SU-DHL-6 (cell line): ENCODE results near the gene TMEM131.

Source experiments
- H2AFZ ChIP-seq: fragments of 200-600 bp; sonication (generic); 2 replicates; pipeline ENCODE4 v1.6.1; 2014; ENCODE audit warnings: low read depth, mild to moderate bottlenecking, moderate library complexity, mixed read lengths, antibody characterized with exemption, low read length; ENCODE audit not compliant: severe bottlenecking
- H3F3A ChIP-seq: fragments of 200-600 bp; shearing (Covaris generic); 2 replicates; pipeline ENCODE4 v1.6.0; 2016; ENCODE audit warnings: antibody characterized with exemption, mild to moderate bottlenecking; ENCODE audit not compliant: insufficient read depth
- H3K27ac ChIP-seq: fragments of 200-600 bp; sonication (generic); 2 replicates; pipeline ENCODE4 v1.5.1; 2016; ENCODE audit warnings: low read depth, mild to moderate bottlenecking, low read length, moderate library complexity, mixed read lengths
- H3K27me3 ChIP-seq: fragments of 200-600 bp; sonication (generic), shearing (Covaris generic); 2 replicates; pipeline ENCODE4 v1.6.0; 2014; ENCODE audit warnings: mild to moderate bottlenecking, low read length
- H3K36me3 ChIP-seq: fragments of 200-600 bp; sonication (generic); 2 replicates; pipeline ENCODE4 v1.6.1; 2014; ENCODE audit warnings: mild to moderate bottlenecking, low read length, mixed read lengths
- H3K4me2 ChIP-seq: fragments of 300-600, 200-600 bp; shearing (Covaris generic), sonication (generic); 2 replicates; pipeline ENCODE4 v1.6.0; 2014; ENCODE audit warnings: low read length, low read depth, mild to moderate bottlenecking; ENCODE audit not compliant: poor library complexity, severe bottlenecking
- H3K4me3 ChIP-seq: fragments of 200-600 bp; sonication (generic); 2 replicates; pipeline ENCODE4 v1.5.1; 2014; ENCODE audit warnings: antibody characterized with exemption, low read length, mild to moderate bottlenecking, mixed read lengths; ENCODE audit not compliant: insufficient read depth, poor library complexity, severe bottlenecking
- H3K79me2 ChIP-seq: fragments of 200-600 bp; sonication (generic); 2 replicates; pipeline ENCODE4 v1.6.1; 2014; ENCODE audit warnings: mild to moderate bottlenecking, low read length, moderate library complexity; ENCODE audit not compliant: insufficient read depth
- H3K9ac ChIP-seq: fragments of 200-600 bp; sonication (generic); 2 replicates; pipeline ENCODE4 v1.7.0; 2014; ENCODE audit warnings: mild to moderate bottlenecking, low read length
- H3K9me2 ChIP-seq: fragments of 200-600 bp; sonication (generic); replicated peaks from 2 replicates; pipeline ENCODE4 v1.6.1; 2014; ENCODE audit warnings: low read length; ENCODE audit not compliant: insufficient read depth
- H3K9me3 ChIP-seq: fragments of 200-600 bp; sonication (generic); 2 replicates; pipeline ENCODE4 v1.6.1; 2014; ENCODE audit warnings: low read length, mixed read lengths; ENCODE audit not compliant: insufficient read depth
- H4K20me1 ChIP-seq: fragments of 200-600 bp; sonication (generic); 2 replicates; pipeline ENCODE4 v1.6.1; 2014; ENCODE audit warnings: low read depth, mild to moderate bottlenecking, antibody characterized with exemption, low read length, moderate library complexity, mixed read lengths
- EZH2phosphoT487 ChIP-seq: fragments of 200-600 bp; sonication (generic), shearing (Covaris generic); conservative IDR thresholded peaks from 2 replicates; pipeline ENCODE4 v1.6.1; 2018; ENCODE audit warnings: mild to moderate bottlenecking, antibody characterized with exemption, low read length, moderate library complexity, mixed read lengths
- TF ChIP-seq, protein P1 (sequence below): fragments of 200-600 bp; sonication (generic); IDR thresholded peaks from one replicate; pipeline ENCODE4 v1.5.1; 2017; ENCODE audit warnings: antibody characterized with exemption, mild to moderate bottlenecking, low read length, moderate library complexity; ENCODE audit not compliant: insufficient read depth, poor library complexity, severe bottlenecking

The TMEM131 gene

DNA sequence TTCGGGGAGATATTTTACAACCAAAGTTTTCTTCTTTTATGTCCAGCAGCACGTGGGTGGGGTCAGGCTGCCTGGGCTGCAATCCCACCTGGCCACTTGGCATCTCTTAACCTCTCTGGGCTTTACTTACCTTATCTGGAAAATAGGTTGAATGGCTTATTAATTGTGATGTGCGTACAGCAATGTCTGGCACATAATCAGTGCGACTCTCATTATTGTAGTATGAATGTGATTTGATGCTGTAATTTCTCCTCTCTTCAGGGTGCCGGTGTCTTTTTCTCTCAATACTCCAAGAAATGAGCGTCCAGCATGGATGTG, 284.4 kb downstream of the TMEM131 start:
- no peaks in the 10 kb centered on the region for H3K36me3 ChIP-seq
- H3K4me3 ChIP-seq: no peak overlapping the region
- no peaks in the 10 kb centered on the region for H4K20me1 ChIP-seq
- H3K27me3 ChIP-seq: no peaks in the 10 kb centered on the region
- H2AFZ ChIP-seq: no peak overlapping the region
- no peak overlapping the region for H3K27ac ChIP-seq
- H3K4me2 ChIP-seq: no peak overlapping the region
- H3K79me2 ChIP-seq: no peaks in the 10 kb centered on the region
- TF ChIP-seq, protein P1, sequence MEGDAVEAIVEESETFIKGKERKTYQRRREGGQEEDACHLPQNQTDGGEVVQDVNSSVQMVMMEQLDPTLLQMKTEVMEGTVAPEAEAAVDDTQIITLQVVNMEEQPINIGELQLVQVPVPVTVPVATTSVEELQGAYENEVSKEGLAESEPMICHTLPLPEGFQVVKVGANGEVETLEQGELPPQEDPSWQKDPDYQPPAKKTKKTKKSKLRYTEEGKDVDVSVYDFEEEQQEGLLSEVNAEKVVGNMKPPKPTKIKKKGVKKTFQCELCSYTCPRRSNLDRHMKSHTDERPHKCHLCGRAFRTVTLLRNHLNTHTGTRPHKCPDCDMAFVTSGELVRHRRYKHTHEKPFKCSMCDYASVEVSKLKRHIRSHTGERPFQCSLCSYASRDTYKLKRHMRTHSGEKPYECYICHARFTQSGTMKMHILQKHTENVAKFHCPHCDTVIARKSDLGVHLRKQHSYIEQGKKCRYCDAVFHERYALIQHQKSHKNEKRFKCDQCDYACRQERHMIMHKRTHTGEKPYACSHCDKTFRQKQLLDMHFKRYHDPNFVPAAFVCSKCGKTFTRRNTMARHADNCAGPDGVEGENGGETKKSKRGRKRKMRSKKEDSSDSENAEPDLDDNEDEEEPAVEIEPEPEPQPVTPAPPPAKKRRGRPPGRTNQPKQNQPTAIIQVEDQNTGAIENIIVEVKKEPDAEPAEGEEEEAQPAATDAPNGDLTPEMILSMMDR: no peak
- TF ChIP-seq EZH2phosphoT487: no peak
- no peaks in the 10 kb centered on the region for H3K9me3 ChIP-seq
- no peaks in the 10 kb centered on the region for H3F3A ChIP-seq
- no peak overlapping the region for H3K9ac ChIP-seq
- H3K9me2 ChIP-seq: no peaks in the 10 kb centered on the region

DNA sequence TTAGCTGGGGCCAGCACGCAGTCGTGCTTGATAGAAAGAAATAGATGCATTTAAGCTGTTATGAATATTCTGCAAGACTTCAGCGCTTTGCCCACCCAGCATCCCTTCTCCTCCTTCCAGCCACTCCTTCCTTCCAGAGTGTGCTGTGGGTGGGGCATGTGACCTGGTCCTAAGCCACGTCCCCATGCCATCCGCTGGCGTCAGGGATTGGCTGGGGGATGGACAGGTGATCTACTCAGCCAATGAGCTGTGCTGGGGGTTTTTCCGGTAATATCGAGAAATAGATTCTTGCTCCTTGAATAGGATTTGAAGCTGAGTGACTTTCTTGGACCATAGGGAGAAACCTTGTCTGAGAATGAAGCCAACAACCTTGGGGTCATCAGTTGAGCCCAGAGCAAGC, 287.1 kb downstream of the TMEM131 start:
- no peaks in the 10 kb centered on the region for H3K27me3 ChIP-seq
- no peak overlapping the region for H3K4me2 ChIP-seq
- no peaks in the 10 kb centered on the region for H3K79me2 ChIP-seq
- H3F3A ChIP-seq: no peaks in the 10 kb centered on the region
- H3K9me2 ChIP-seq: no peaks in the 10 kb centered on the region
- H4K20me1 ChIP-seq: no peaks in the 10 kb centered on the region
- H3K27ac ChIP-seq: no peak overlapping the region
- H3K36me3 ChIP-seq: no peaks in the 10 kb centered on the region
- TF ChIP-seq EZH2phosphoT487: no peak
- TF ChIP-seq, protein P1: no peak
- H3K9ac ChIP-seq: no peak overlapping the region
- no peak overlapping the region for H2AFZ ChIP-seq
- H3K4me3 ChIP-seq: no peak overlapping the region
- H3K9me3 ChIP-seq: no peaks in the 10 kb centered on the region

DNA sequence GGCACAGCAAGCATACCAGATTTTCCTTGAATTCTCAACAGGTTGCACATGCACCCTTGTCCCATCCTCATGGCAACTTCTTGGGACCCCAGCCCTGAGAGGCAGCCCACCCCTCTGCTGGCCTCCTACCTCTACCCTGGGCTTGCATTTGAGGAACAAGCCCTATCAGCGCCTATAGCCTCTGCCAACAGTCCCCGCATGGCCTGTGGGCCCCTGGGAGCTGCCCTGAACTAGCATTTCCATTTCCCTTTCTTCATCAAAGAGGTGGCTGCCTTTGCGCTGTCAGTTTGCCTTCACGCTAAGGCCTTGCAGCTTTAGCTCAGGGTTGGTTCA, 287.7 kb downstream of the TMEM131 start:
- no peaks in the 10 kb centered on the region for H3K36me3 ChIP-seq
- H3K9me3 ChIP-seq: no peaks in the 10 kb centered on the region
- H3K4me3 ChIP-seq: no peak overlapping the region
- no peak overlapping the region for H2AFZ ChIP-seq
- TF ChIP-seq, protein P1: no peak
- no peak for TF ChIP-seq EZH2phosphoT487
- H3K9me2 ChIP-seq: no peaks in the 10 kb centered on the region
- H3K9ac ChIP-seq: no peak overlapping the region
- H3K79me2 ChIP-seq: no peaks in the 10 kb centered on the region
- H3K27ac ChIP-seq: no peak overlapping the region
- H4K20me1 ChIP-seq: no peaks in the 10 kb centered on the region
- no peaks in the 10 kb centered on the region for H3F3A ChIP-seq
- no peak overlapping the region for H3K4me2 ChIP-seq
- H3K27me3 ChIP-seq: no peaks in the 10 kb centered on the region
